RPMI8226 (cell line): ENCODE results near the gene ECHDC1.
A peak's percentile ranks its signal among the peaks of the same experiment; 100 is the strongest.
"Not testable (repeated sequence)": the region's sequence is repeated elsewhere in the genome, so short reads cannot be mapped to it uniquely, and the experiment has no call there.

Source experiments
- DNase-seq: peaks from one replicate; pipeline ENCODE4 v3.0.0-alpha.2; 2015

ECHDC1 gene, protein sequence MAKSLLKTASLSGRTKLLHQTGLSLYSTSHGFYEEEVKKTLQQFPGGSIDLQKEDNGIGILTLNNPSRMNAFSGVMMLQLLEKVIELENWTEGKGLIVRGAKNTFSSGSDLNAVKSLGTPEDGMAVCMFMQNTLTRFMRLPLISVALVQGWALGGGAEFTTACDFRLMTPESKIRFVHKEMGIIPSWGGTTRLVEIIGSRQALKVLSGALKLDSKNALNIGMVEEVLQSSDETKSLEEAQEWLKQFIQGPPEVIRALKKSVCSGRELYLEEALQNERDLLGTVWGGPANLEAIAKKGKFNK

DNA sequence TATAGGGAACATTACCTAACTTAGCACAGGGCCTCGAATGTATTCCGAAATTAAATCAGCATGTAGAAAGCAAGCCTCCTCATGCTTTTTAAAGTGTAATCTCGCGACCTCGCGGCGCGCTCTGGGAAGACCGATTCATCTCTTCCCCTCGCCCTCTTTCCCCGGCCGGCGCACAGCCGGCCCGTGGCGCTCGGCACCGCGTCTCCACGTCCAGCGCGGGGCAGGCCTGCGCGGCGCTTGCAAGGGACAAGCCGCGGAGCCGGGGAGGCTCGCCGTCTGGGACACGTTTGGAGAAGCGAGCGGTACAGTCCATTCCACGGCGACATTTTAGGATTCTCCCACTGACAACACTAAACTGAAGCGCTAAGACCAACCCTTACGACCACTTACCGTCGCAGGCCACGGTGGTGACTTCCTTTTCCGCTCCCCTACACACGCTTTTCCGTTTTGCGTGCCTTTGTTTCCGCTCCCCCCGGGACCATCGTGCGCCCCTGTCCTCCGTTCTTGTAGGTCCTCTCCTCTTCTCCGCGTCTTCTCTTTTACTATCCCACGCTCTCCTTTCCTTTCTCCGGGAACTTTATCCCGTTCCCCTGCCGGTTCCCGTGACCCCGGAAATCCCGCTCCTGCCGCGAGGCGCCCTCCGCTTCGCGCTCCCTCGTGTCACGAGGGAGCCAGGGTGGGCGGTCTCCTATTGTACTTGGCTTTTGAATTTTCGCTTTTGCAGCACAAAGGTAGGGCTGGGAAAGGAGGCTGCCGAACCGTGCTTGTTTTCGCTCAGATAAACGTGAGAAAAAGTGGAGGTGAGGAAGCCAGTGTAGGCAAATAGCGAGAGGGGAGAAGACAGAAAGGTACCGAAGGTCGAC is at the start of gene ECHDC1:
TSS of gene ECHDC1 (minus strand) at position 664 of the 863 bp plus-strand sequence. CDS start 12,581 bp downstream, outside the sequence.
- DNase-seq = peak; percentile 69

DNA sequence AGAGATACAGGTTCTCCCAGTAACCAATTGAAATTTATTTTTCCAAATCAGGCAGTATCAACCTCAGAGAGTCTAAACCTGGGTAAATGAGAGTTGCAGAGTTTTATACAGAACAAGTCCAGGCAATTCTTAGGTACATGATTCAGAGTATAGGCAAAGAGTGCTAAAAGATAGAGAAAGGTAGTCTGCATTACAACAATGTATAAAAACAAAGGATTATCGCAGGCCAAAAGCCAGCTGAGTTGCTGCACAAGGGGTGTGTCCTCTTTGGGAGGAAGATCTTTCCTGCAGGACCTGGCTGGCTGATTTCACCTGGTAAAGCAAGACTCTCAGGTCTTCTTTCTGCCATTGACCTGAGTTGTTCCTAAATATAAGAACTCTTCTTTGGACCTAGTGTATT is 48.9 kb upstream of the ECHDC1 start:
- no peak for DNase-seq

DNA sequence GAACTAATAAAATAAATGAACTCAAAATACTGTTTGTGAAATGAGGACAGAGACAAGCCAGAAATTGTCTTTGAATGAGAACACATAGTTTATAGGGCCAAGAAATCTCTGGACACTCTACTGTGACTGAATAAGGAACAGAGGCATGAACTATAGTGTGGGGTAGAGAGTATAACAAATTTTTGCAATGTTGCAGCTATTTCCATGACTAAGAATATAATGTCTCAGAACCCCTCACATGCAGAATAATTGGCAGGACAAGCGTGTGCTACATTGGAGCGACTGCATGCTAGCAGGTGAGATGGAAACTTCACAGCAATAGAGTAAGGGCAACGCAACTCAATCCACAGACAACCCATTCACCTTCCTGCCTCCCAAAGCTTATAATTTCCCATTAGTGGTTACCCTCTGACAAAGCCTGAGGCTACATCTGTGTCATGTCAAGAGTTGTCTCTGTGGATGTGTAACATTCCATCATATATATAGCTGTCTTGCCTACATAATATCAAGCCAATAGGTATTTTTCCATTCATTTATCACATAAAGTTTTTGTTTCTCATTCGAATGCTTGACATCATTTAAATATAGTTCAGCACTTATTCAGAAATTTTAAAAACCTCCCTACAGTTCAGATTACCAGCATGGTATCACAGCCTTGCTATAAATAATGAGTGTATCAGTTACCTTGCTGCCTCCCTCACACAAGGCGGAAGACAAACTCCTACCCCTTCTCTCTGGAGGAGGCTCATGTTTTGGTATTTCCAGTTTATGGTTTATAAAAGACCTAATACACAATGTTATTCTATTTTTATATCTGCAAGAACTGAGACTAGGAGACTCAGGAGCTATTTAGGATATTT is 47.9 kb upstream of the ECHDC1 start:
- no peak for DNase-seq

DNA sequence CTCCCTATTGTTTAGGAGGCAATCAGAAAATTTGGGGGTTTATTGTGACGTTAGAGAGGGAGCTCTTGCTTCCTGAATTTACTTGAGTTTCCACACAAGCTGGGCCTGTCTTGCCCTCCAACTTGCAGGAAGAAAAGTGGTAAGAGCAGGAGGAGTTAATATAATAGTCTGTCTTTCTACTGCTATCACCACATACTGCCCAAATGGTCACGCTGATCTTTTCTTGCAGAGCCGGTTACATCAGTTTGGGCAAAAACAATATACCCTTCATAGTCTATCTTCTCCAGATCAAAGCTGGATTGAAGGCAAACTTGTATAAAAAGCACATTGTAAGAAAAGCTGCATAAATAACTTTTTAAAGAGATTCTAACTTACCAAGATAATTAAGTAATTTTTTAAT is 46.3 kb upstream of the ECHDC1 start:
- no peak for DNase-seq

DNA sequence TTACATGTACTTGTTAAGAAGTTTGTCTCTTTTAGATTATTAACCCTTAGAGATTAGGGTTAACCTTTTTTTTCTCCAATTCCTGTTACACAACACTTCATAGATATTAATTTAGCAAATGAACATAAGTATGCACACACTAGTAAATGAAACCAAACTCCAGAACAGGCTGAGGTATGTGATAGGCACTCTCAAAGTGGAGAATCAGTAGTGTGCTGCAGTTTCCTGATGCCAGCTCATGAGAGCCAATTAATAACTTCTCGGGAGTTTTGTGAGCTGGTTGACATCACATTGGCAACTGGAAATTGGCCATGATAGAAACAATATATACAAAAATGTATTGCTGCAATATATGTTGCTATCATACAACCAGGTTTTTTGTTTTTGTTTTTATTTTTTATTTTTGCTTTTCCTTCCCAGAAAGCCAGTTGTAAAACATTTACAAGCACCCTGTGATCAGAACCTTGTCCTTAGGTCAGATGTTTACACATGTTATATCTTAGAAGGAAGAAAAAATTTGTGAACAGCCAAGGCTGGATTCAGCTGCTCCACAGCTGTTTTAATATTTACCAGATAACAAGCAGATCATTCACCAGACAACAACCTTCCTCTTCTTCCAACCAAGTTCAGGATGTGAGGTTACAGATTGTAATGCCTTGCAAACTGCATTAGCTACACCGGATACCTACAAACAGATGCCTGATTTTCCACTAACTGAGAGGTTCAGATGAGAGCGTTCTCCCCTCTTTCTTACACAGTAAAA is 42.4 kb upstream of the ECHDC1 start:
- no peak for DNase-seq

DNA sequence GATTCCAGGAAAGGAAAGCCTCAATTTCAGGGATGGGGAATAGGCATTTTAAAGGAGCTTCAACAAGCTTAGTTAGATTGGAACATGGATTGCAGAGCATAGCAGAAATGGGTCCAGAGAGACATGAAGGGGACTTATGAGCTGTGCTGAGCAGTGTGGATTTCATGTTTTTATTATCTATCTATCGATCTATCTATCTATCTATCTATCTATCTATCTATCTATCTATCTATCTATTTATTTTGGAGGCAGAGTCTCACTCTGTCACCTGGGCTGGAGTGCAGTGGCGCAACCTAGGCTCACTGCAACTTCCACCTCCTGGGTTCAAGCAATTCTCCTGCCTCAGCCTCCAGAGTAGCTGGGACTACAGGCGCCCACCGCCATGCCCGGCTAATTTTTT is 41.4 kb upstream of the ECHDC1 start:
- DNase-seq = not testable (repeated sequence)

DNA sequence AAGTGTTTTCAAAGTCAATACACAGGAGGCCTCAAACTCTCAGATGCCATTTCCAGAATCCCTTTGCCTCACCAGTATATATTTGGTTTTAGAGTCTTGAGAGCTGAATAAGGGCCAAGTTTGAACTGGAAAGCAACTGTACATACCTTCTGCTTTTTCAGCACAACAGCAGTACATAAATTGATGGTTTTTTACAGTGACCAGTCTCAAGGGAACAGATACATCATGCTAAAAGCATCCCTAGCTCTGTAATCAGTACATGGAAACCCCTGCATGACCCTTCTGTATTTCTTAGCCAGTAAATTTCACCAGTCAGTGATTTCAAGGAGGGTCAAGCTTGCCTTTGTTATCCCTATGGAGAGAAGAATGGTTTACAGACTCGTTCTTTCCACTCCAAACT is 40.6 kb upstream of the ECHDC1 start:
- DNase-seq = no peak

DNA sequence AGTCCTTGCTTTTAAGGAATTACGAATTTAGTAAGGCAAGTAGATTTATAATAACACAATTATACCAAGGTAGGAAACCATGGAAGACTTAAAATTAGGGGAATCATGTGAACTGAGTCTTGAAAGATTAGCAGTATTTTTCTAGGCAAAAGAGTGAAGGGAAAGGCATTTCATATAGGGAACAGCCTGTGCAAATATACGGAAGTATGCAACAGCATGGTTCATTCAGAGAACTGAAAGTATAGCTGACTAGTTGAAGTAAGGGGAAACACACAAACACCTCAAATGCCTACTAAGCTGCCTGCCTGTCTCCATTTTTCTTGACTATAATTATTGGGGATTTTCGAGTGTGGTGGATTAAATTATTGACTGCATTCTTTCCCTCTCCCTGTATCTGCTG is 39.0 kb upstream of the ECHDC1 start:
- no peak for DNase-seq

DNA sequence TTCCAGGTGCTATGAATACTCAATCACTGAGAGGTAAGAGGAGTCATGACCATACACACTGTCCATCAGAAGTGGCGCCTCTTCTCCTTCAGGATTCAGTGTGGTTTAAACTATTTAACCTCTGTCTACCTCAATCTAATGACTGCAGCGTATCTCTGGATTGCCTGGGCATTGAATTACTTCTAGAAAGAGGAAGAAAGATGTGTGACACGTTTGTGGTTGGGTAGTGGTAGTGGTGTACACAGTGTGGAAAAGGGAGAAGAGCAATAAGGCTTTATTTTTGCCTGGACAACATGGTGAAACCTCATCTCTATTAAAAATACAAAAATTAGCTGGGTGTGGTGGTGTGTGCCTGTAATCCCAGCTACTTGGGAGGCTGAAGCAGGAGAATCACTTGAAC is 38.0 kb upstream of the ECHDC1 start:
- no peak for DNase-seq

DNA sequence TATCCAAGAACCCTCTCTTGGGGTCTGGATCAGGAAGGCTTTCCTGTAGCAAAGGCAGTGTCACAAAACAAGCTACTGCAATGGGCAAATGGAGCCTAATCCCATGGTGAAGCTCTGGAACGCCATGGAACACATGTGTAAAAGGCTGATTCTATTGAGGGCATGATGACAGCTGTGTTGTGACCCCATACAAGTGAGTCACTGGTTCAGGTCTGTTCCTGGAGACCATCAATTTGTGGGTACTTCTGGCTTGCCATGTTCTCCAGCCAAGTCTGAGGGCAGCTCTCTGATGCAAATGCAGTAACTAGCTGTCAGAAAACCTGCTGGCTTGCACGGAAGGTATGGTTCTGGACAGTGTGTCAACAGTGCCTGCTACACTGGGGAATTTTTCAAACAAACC is 33.3 kb upstream of the ECHDC1 start:
- DNase-seq = no peak

DNA sequence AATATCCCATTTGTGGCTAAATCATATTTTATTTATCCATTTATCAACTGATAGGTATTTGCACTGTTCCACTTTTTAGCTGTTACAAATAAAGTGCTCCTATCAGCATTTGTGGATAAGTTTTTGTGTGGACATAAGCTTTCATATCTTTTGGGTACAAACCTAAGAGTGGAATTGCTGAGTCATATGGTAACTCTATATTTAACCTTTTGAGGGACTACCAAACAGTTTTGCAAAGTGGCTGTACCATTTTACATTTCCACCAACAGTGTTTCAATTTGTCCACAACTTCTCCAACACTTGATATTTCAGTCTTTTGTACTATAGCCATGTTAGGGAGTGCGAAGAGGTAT is 23.6 kb upstream of the ECHDC1 start:
- DNase-seq = no peak

DNA sequence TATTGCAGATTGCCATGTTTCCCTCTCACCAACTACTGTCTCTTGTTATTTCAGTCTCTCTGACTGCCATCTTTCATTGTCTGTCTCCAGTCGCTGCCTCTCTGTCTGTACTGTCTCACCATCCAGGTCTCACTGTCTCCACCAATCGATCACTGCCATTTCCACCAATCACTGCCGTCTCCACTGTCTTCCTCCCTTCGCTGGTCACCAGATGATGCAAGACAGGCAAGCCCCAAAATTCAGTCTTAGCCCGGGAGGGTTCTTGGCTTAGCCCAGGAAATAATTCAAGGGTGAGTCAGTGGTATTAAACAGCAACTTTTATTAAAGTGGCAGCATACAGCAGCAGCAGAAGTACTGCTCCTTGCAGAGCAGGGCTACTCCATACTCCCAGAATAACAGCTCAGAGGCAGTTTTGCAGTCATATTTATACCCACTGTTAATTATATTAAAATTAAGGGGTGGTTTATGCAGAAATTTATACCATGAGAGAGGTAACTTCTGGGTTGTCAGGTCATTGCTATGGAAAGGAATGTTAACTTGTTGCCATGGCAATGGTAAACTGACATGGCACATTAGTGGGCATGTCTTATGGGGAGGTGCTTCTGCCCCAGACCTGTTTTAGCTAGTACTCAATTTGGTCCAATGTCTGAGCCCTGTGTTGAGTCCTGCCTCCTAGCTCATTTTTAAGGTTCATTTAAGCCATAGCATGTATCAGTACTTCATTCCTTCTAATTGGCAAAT is 23.0 kb upstream of the ECHDC1 start:
- no peak for DNase-seq

DNA sequence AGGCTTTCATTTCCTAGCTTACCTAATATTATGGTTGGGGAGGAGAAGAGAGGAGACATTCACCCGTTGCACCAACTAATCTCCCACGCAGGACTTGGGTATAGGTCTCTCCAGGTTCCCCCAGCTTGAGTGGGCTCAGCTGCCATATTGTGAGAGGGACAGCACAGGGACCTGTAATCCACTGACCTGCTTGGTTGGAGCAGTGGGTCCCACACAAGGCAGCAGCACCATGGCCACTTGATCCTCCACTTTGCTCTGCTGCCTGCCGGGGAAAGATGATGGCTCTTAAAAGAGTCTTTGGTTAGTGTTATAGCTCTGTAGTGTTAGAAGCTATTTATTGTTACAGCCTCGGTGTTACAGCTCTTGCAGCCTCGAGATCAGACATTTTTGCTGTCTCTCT is 22.5 kb upstream of the ECHDC1 start:
- DNase-seq = no peak

DNA sequence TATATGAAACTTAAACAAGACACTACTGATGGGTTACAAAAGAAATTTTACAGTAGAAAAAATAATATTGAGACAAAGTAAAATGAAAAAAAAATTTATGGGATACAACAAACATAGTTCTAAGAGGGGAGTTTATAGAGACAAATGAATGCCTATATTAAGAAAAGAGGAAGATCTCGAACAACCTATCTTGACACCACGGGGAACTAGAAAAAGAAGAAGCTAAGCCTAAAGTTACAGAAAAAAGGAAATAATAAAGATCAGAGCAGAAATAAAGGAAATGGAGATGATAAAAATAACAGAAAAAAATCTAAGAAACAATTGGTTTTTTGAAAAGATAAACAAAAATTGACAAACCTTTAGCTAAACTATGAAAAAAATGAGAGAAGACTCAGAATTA is 9.1 kb upstream of the ECHDC1 start:
- no peak for DNase-seq

DNA sequence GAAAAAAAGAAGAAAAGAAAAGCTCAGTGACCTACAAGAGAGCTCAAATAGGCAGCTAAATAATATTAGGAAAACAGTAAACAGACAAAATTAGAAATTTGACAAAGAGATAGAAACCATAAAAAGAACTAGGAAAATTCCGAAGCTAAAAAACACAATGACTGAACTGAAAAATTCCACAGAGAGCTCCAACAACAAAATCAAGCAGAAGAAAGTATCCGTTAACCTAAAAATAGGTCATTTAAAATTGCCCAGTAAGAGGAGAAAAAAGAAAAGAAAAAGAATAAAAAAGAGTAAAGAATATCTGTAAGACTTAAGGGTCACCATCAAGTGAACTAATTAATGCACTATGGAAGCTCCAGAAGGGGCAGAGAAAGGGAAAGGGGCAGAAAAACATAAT is 6.6 kb upstream of the ECHDC1 start:
- no peak for DNase-seq

DNA sequence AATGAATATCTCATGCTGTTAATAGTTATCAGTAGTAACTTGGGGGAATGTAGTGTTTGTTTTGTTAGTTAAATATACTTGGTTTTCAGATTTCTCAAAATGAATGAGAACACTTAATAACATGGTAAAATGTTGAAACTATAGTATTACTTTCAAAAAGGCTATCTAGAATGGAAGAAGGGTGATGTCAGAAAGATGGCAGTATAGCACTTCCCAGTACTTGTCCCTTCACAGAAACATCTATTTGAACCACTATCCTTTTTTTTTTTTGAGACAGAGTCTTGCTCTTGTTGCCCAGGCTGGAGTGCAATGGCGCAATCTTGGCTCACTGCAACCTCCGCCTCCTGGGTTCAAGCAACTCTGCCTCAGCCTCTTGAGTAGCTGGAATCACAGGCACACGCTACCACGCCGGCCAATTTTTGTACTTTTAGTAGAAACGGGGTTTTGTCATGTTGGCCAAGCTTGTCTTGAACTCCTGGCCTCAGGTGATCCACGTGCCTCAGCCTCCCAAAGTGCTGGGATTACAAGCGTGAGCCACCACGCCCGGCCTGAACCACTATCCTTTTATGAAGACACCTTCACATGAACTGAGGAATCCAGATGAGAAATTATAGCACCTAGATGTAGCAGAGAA is 4.7 kb upstream of the ECHDC1 start:
- no peak for DNase-seq

DNA sequence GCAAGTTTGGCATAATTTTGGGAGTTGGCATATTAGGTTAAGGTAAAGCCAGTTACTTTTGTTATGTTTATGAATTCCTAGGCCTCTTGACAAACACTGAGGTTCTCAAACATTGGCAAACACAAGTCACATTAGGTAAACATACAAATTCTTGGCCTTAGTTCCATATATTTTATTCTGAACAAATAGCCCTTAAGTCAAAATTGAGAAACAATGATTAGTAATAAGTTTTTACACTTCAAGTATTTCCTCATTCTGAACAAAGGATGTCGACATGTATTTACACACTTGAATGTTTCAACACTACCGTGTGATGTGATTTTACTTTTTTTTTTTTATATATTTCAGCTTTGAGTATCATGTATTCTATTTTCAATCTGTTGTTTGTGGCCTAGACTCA is 3.8 kb upstream of the ECHDC1 start:
- no peak for DNase-seq

DNA sequence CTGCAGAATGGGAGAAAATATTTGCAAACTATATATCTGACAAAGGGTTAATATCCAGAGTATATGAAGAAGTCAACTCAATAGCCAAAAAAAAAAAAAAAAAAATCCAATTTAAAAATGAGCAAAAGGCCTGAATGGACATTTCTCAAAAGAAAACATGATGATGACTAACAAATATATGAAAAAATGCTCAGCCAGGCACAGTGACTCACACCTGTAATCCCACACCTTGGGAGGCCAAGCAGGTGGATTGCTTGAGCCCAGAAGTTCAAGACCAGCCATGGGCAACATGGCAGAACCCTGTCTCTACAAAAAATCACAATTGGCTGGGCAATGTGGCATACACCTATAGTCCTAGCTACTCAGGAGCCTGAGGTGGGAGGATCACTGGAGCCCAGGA is 2.1 kb upstream of the ECHDC1 start:
- DNase-seq = no peak

DNA sequence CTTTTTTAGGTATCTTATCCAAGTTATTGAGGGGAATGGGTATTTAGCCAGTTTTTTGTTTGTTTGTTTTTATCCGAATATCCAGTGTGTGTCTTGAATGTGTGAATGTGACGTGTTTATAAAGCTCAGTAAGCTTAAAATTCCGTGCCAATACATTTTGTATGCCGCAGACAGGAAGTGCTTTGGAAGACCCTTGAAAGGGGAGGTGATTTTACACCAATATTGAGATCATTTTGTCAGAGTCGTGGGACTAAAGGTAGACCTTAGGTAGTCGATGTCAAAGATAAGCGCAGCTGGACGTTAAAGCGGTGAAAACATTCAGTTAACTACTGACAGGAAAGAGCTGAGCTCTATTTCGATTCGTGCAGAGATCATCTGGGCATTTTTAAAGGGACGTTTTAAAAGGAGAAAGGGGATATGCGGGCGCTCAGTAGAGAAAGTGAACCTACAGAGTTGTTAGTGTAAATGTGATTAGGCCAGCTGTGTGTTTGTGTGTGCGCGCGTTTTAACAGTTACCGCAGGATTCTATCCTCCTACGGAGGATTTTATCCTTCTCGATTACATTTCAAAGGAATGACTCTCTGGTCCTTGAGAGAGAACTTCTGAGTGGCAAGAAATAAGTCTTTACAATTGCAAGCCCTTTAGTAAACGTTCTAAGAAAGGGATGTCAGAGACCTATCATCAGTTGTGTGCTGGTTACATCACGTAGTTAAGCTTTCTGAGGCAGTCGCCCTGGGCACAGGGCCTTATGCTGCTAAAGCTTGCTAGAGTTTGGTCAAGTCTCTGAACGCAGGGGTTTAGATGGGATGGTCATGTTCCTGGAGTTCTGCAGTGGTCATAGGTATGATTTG is 625 bp upstream of the ECHDC1 start:
- peak; percentile 2 for DNase-seq

DNA sequence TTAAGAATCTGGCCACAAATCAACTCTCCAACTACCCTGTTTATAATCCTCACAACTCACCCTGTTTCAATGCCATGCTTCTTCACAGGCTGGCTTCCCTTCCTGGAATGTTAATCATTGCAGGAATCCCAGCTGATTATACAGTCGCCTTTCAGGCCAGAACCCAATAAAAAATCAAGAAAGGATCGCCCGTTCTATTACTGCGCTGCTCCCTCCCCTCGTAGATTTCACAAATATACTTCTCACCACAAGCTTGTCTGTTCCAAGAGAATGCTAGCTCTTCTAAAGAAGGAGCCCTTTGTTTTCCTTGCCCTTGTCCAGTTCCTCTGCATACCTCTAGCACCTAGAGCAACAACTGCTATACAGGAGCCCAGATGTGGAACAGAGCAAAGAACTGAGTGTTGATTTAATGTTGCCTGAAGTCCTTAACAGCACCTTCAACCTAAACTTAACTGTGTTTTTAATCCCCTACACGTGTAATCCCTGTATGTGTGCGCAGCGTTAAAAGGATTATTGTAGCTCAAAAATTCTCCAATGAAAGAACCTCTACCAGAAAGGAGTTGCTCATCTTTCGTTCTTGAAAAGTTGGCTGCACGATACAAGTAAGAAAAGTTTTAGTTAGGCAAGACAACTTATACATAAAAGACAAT is 988 bp downstream of the ECHDC1 start:
- peak; percentile 11 for DNase-seq
